C4-2B (cell line): Measurements from ENCODE around the gene C6orf52.

ENCODE experiments used
- H3K27ac ChIP-seq: fragments of 450-650 bp; 2 replicates; pipeline ENCODE4 v1.5.1; 2017
- ZFX ChIP-seq: fragments of 450-650 bp; IDR thresholded peaks from 2 replicates; pipeline ENCODE4 v1.6.1; 2017
- TF ChIP-seq, protein P1 (sequence below): fragments of 450-650 bp; conservative IDR thresholded peaks from 2 replicates; pipeline ENCODE4 v1.5.1; 2017; ENCODE audit warnings: mild to moderate bottlenecking

C6orf52 gene

DNA sequence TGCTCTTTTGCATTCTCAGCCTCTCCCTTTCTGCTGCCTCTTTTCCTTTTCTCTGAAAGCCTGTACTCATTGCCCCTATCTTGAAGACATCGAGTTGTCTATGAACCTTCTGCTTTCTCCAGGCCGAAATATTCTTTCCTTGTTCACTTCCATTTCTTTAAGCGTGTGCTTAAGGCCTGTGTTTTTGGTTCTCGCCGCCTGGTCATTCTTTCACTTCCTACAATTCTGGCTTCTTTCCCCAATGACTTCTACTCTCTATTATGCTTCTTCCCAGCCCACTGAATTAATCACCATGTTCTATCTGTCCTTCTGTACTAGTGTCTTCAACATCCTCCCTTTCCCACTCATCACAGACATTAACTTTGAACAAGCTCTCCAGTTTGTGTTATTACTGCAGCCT lies 69.6 kb downstream of the C6orf52 start:
- H3K27ac ChIP-seq: no peak overlapping the region
- TF ChIP-seq, protein P1, sequence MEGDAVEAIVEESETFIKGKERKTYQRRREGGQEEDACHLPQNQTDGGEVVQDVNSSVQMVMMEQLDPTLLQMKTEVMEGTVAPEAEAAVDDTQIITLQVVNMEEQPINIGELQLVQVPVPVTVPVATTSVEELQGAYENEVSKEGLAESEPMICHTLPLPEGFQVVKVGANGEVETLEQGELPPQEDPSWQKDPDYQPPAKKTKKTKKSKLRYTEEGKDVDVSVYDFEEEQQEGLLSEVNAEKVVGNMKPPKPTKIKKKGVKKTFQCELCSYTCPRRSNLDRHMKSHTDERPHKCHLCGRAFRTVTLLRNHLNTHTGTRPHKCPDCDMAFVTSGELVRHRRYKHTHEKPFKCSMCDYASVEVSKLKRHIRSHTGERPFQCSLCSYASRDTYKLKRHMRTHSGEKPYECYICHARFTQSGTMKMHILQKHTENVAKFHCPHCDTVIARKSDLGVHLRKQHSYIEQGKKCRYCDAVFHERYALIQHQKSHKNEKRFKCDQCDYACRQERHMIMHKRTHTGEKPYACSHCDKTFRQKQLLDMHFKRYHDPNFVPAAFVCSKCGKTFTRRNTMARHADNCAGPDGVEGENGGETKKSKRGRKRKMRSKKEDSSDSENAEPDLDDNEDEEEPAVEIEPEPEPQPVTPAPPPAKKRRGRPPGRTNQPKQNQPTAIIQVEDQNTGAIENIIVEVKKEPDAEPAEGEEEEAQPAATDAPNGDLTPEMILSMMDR: no peak
- no peak for TF ChIP-seq ZFX

DNA sequence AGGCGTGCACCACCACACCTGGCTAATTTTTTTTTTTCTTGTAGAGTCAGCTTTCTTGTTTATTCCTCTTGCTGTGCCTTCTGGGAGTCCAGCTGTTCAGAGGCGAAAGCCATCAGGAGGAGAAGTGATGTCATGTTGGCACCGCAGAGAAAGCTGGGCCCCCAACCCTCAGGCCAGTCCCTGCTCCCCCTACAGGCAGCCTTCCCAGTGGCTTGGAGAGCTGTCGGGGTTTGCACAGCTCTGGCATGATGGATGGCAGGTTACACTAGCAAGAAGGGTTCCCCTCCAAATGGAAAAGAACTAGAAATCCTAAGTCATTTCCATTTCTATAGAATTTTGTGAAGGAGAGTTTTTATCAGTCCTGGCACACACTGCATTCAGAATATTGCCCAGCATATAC lies 72.6 kb downstream of the C6orf52 start:
- TF ChIP-seq, protein P1: no peak
- no peak for TF ChIP-seq ZFX
- no peak overlapping the region for H3K27ac ChIP-seq
